ENCODE results near the gene RTL3. TPM values are rescaled to one million over a fixed set of nuclear protein-coding genes. Genes with fewer than 3 reads are reported as not detected.

The RTL3 gene
- total RNA-seq (2011; cell fraction: chromatin; rRNA removed; ENCODE audit: low replicate concordance) = not detected in 2 replicates
- total RNA-seq (2011; cell fraction: nucleolus; rRNA removed) = not detected in 2 replicates
- not detected in 2 replicates for total RNA-seq (2011; cell fraction: nucleoplasm; rRNA removed)
- total RNA-seq (2014; rRNA removed) = not detected in 2 replicates
- total RNA-seq (2014; rRNA removed; fragmentation: Illumina TruSeq; extraction: Trizol) = not detected in 2 replicates
- total RNA-seq (2015; rRNA removed; fragmentation: Illumina TruSeq; extraction: Trizol) = not detected in 2 replicates
- not detected in 2 replicates for total RNA-seq (2021)
- not detected in 2 replicates for polyA plus RNA-seq (2011; rRNA removed)
- not detected in 2 replicates for polyA plus RNA-seq (2011; cell fraction: cytosol; rRNA removed)
- polyA plus RNA-seq (2011; cell fraction: nucleus; rRNA removed) = not detected in 2 replicates
- polyA plus RNA-seq (2012) = not detected in 2 replicates
- polyA plus RNA-seq (2014; fragmentation: Illumina TruSeq; extraction: Trizol) = not detected in 2 replicates
- not detected for polyA plus RNA-seq (2014; fragmentation: Nextera tagmentation; extraction: Ambion mirVana)
- polyA plus RNA-seq (2014; rRNA removed) = not detected in 2 replicates
- not detected in 2 replicates for polyA minus RNA-seq (2011; rRNA and poly(A)+ RNA removed)
- not detected in 2 replicates for polyA minus RNA-seq (2011; cell fraction: cytosol; rRNA and poly(A)+ RNA removed)
- polyA minus RNA-seq (2011; cell fraction: nucleus; rRNA and poly(A)+ RNA removed) = not detected in 2 replicates
- not detected for Bru-seq, nascent RNA
- not detected for BruChase-seq, experiment 1, labeled RNA remaining after a 2-hour chase
- BruChase-seq, experiment 2, labeled RNA remaining after a 6-hour chase = not detected
- long read RNA-seq, experiment 1 = 0 reads
- long read RNA-seq, experiment 2 = 0 reads
- long read RNA-seq, experiment 3 = 0 reads

- no peak within 1 kb of the TSS for H3K27ac ChIP-seq (ENCODE audit: extremely low read depth, low read depth, low read length)
- H3K27me3 ChIP-seq (ENCODE audit: control insufficient read depth in 2 of 2, insufficient read depth in 2 of 2, low read length in 2 of 2) = no peaks in the 10 kb centered on the region
- no peak within 1 kb of the TSS for H2AFZ ChIP-seq (ENCODE audit: low read depth, low read length)
- intact Hi-C loops (cut with micrococcal nuclease) (no loop called here), in situ Hi-C loops (cut with MboI) (no loop called here)
- H3K9me3 ChIP-seq (replicated peaks; ENCODE audit: control insufficient read depth, insufficient read depth, low read depth, low read length) = no peaks in the 10 kb centered on the region
- DNase-seq (ENCODE audit: extremely low read depth in 1 of 4, low spot score in 3 of 4) (no peak), FAIRE-seq (no peak), ATAC-seq (no peak)
- 0% methylated on average over 2 of the region's 3 CpGs for WGBS (ENCODE audit: insufficient coverage, low coverage, missing lambda C conversion rate)
- no peaks in the 10 kb centered on the region for H3K4me1 ChIP-seq (replicated peaks in 1 of 2; ENCODE audit: control insufficient read depth in 2 of 2, insufficient read depth in 2 of 2, low read length in 2 of 2)
- no peak within 1 kb of the TSS for H3K4me2 ChIP-seq (ENCODE audit: insufficient read depth, low read length)
- no peak within 1 kb of the TSS for H3K9ac ChIP-seq (ENCODE audit: insufficient read depth in 1 of 2, low read depth in 2 of 2, low read length in 2 of 2)
- no peaks in the 10 kb centered on the region for H4K20me1 ChIP-seq (replicated peaks; ENCODE audit: control insufficient read depth, insufficient read depth, low read length)
- no TSS peak for BruUV-seq (replicated peaks)
- ChIA-PET CTCF (ENCODE audit: low intra/inter-chr PET ratio) (no interaction called here), POLR2A (interaction anchor here (0.8 to 0.9 kb wide), 2 partner anchors 8 to 153 kb away, joined by 3 to 4 read pairs; no protein-coding TSS in a partner anchor)
- no peaks in the 10 kb centered on the region for H3K79me2 ChIP-seq (ENCODE audit: control insufficient read depth, insufficient read depth, low read length)
- no peaks in the 10 kb centered on the region for H3K36me3 ChIP-seq (ENCODE audit: control insufficient read depth, insufficient read depth, low read length)
- no peaks in the 10 kb centered on the region for H3K9me1 ChIP-seq (ENCODE audit: control insufficient read depth, insufficient read depth, low read length)
- H3K4me3 ChIP-seq = no peak within 1 kb of the TSS
- TF ChIP-seq RNF219 (CRISPR knock-in tag; IDR thresholded peaks at IDR 0.05) (no peak), ZNF609 (CRISPR knock-in tag; IDR thresholded peaks at IDR 0.05; ENCODE audit: borderline replicate concordance) (no peak), SMAD1 (IDR thresholded peaks at IDR 0.05; ENCODE audit: low read depth, low read length, partially characterized antibody) (no peak), CHD4 (IDR thresholded peaks at IDR 0.05; ENCODE audit: insufficient read depth, insufficient replicate concordance, low read depth, low read length, poor library complexity, severe bottlenecking) (no peak), RBM15 (IDR thresholded peaks at IDR 0.05; ENCODE audit: insufficient read depth, low read length) (no peak)
Measured at GRCh38 chrX:78658845-78659744, at the start of gene RTL3. RTL3 (minus strand) TSS chrX:78659328; CDS start chrX:78658420, 908 bp downstream.

Measured in K562 (cell line).